HG02973 (cell line): ENCODE measurements around the gene CLEC18B.
"Not testable (repeated sequence)": the region's sequence is repeated elsewhere in the genome, so short reads cannot be mapped to it uniquely, and the experiment has no call there.

Source experiments
- ATAC-seq: cut with Tn5 transposase; IDR thresholded peaks from one replicate; pipeline ENCODE4 v1.9.1; 2021; ENCODE audit warnings: moderate library complexity; ENCODE audit not compliant: unreplicated experiment

The CLEC18B gene

GRCh38 chr16:74409185-74409981, 11.9 kb downstream of the CLEC18B start:
- ATAC-seq: not testable (repeated sequence)

- not testable (repeated sequence) for ATAC-seq
These were observed 13.9 kb downstream of the CLEC18B start for GRCh38 chr16:74407362-74407705.

- ATAC-seq: peak; percentile 43
These were observed 14.5 kb downstream of the CLEC18B start for GRCh38 chr16:74406600-74407361.

- not testable (repeated sequence) for ATAC-seq
These were observed 16.9 kb downstream of the CLEC18B start for GRCh38 chr16:74404148-74404933.

- not testable (repeated sequence) for ATAC-seq
These were observed 21.0 kb downstream of the CLEC18B start for GRCh38 chr16:74400238-74400637.

- ATAC-seq: not testable (repeated sequence)
These were observed 22.9 kb downstream of the CLEC18B start for GRCh38 chr16:74398212-74398895.

GRCh38 chr16:74396521-74397017, 24.7 kb downstream of the CLEC18B start:
- ATAC-seq: not testable (repeated sequence)

GRCh38 chr16:74394604-74395003, 26.7 kb downstream of the CLEC18B start:
- not testable (repeated sequence) for ATAC-seq

- ATAC-seq: not testable (repeated sequence)
These were observed 27.1 kb downstream of the CLEC18B start for GRCh38 chr16:74394131-74394530.

- ATAC-seq: not testable (repeated sequence)
These were observed 29.7 kb downstream of the CLEC18B start for GRCh38 chr16:74391454-74392050.

GRCh38 chr16:74382339-74383034, 38.8 kb downstream of the CLEC18B start:
- ATAC-seq: not testable (repeated sequence)

GRCh38 chr16:74373847-74374184, 47.5 kb downstream of the CLEC18B start:
- not testable (repeated sequence) for ATAC-seq

- ATAC-seq: no peak
These were observed 48.1 kb downstream of the CLEC18B start for GRCh38 chr16:74372953-74373846.

GRCh38 chr16:74372369-74372768, 48.9 kb downstream of the CLEC18B start:
- no peak for ATAC-seq

- not testable (repeated sequence) for ATAC-seq
These were observed 50.7 kb downstream of the CLEC18B start for GRCh38 chr16:74370338-74371135.

- ATAC-seq: peak; percentile 92
These were observed 53.0 kb downstream of the CLEC18B start for GRCh38 chr16:74368002-74368911.
